22Rv1 (cell line): Measurements from ENCODE around the gene TFDP1.

Experiments used
- ZFX ChIP-seq: fragments of 450-650 bp; IDR thresholded peaks from 2 replicates; pipeline ENCODE4 v1.6.1; 2017; ENCODE audit warnings: antibody characterized with exemption, borderline replicate concordance
- TF ChIP-seq, protein P1 (sequence below): fragments of 450-650 bp; IDR thresholded peaks from 2 replicates; pipeline ENCODE4 v1.5.1; 2017; ENCODE audit warnings: mild to moderate bottlenecking

DNA sequence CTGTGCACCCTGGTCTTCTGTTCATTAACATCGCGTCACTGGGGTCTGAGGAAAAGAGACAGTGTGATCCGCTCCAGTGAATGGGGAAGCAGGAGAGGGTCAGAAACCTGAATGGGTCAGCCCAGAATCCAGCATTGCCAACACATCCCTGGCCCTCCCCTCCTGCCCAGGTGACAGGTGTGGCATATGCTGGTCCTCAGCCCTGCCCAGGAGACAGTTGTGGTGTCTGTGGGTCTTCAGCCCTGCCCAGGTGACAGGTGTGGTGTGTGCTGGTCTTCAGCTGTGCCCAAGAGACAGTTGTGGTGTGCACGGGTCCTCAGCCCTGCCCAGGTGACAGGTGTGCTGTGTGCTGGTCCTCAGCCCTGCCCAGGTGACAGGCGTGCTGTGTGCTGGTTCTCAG lies 8.0 kb downstream of the TFDP1 start:
- TF ChIP-seq, protein P1, sequence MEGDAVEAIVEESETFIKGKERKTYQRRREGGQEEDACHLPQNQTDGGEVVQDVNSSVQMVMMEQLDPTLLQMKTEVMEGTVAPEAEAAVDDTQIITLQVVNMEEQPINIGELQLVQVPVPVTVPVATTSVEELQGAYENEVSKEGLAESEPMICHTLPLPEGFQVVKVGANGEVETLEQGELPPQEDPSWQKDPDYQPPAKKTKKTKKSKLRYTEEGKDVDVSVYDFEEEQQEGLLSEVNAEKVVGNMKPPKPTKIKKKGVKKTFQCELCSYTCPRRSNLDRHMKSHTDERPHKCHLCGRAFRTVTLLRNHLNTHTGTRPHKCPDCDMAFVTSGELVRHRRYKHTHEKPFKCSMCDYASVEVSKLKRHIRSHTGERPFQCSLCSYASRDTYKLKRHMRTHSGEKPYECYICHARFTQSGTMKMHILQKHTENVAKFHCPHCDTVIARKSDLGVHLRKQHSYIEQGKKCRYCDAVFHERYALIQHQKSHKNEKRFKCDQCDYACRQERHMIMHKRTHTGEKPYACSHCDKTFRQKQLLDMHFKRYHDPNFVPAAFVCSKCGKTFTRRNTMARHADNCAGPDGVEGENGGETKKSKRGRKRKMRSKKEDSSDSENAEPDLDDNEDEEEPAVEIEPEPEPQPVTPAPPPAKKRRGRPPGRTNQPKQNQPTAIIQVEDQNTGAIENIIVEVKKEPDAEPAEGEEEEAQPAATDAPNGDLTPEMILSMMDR = no peak
- no peak for TF ChIP-seq ZFX
